Transverse colon (tissue), 4 donors: ENCODE measurements around the gene C1orf159. TPM values are rescaled to one million over a fixed set of nuclear protein-coding genes. Genes with fewer than 3 reads are reported as not detected.

ENCODE experiments used
- DNase-seq: peaks from one replicate; pipeline ENCODE4 v3.0.0-alpha.2; 2019
- H3K27ac ChIP-seq, 4 donors: fragments of 200-600 bp; sonication (generic); 2 replicates each; pipeline ENCODE4 v1.5.1; 2016 to 2018; ENCODE audit warnings: inconsistent platforms in 4 of 4
- H3K27me3 ChIP-seq: fragments of 200-600 bp; sonication (generic); 2 replicates; pipeline ENCODE4 v1.5.1; 2017; ENCODE audit warnings: inconsistent platforms
- H3K36me3 ChIP-seq, 4 donors: fragments of 200-600 bp; sonication (generic); 2 replicates each; pipeline ENCODE4 v1.5.1; 2017 to 2019; ENCODE audit warnings: inconsistent platforms in 4 of 4
- H3K4me1 ChIP-seq, 4 donors: fragments of 200-600 bp; sonication (generic); 2 replicates each; pipeline ENCODE4 v1.5.1; 2017 to 2020; ENCODE audit warnings: inconsistent platforms in 4 of 4
- H3K4me3 ChIP-seq, 4 donors: fragments of 200-600 bp; sonication (generic); 1 replicate in 1 of 4; 2 replicates in 3 of 4; pipeline versions ENCODE4 v1.5.1 to v1.6.1; 2017 to 2019; ENCODE audit warnings: inconsistent platforms in 4 of 4
- H3K9me3 ChIP-seq, 2 donors: fragments of 200-600 bp; sonication (generic); 2 replicates each; pipeline ENCODE4 v1.5.1; 2017 to 2019; ENCODE audit warnings: inconsistent platforms in 2 of 2
- EP300 ChIP-seq: sonication (generic); formaldehyde crosslinking; IDR thresholded peaks from one replicate; pipeline ENCODE4 v1.6.1; 2017; ENCODE audit warnings: antibody characterized with exemption, low read depth
- POLR2A ChIP-seq: fragments of 450-650 bp; IDR thresholded peaks from one replicate; pipeline ENCODE4 v1.6.1; 2016; ENCODE audit warnings: antibody characterized with exemption, mild to moderate bottlenecking, moderate library complexity
- POLR2AphosphoS5 ChIP-seq, 3 donors: sonication (generic); formaldehyde crosslinking; IDR thresholded peaks; one replicate each; pipeline ENCODE4 v1.6.1; 2016; ENCODE audit warnings: antibody characterized with exemption in 3 of 3
- WGBS, 2 donors: methylation state at CpG; one replicate each; pipeline ENCODE4 v1.1.5; 2018; ENCODE audit warnings: low coverage in 1 of 2; 5-methylcytosine and 5-hydroxymethylcytosine counted together
- in situ Hi-C, 4 donors: fragments of 200-750 bp; cut with MboI; loops; one replicate each; pipeline versions ENCODE4 v1.15.0 to v1.15.1; 2017; ENCODE audit warnings: low sequenced_read_pairs in 3 of 4, low pct_ligation_motif_present in 1 of 4, low pct_unique_long_range_greater_than_20kb in 1 of 4
- intact Hi-C: fragments of 100-400 bp; cut with DNase I; formaldehyde crosslinking; loops from one replicate; pipeline ENCODE4 v1.15.1; 2023; ENCODE audit warnings: low total_unique reads
- total RNA-seq, 4 donors: library from RNA; depleted of rRNA; stranded (reverse); fragments of >200 nt; gene quantifications; one replicate each; pipeline ENCODE4 v1.1.0, GENCODE V29; 2016
- TF ChIP-seq, protein P1 (sequence below), 5 experiments: fragments of 200-600 bp in 3 of 5; fragments of 450-650 bp in 2 of 5; sonication (generic) in 3 of 5; IDR thresholded peaks; 1 replicate in 2 of 5; 2 replicates in 3 of 5; pipeline ENCODE4 v1.5.1; 2016 to 2017; ENCODE audit warnings: antibody characterized with exemption in 5 of 5, inconsistent platforms in 3 of 5, mild to moderate bottlenecking in 2 of 5, moderate library complexity in 1 of 5

Gene C1orf159
- total RNA-seq, 4 donors from 2014 or later, result 23.6 to 108 (median 47.3) TPM

DNA sequence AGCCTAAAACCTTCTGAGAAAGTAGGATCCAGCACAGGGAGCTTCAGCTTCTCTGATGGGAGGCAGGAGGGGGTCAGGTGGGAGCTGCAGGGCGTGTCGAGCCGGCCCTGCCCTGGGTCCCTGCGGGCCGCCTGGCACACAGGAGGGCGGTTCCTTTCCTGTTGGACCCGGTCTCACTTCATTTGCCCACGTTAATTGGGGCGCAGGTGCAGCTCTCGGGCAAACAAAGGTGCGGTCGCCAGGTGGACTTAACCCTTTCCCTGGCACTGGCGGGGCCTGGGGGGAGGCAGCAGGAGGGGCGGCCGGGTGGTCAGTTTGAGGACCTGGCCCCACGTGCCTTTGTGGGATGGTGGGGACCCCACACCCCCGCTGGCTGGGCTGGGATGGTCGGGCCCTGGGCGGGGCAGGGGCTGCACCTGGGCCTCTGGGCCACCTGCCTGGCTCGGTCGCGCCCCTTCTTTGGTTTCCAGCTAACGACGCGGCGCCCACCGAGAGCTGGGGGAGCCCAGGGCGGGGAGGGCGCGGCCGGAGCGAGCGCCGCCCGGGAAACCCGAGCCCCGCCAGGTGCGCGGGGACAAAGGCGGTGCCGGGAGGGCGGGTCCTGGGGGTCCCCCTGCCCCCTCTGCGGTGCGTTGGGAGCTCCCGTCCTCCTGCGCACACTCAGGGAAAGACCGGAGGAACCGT is 20.8 kb upstream of the C1orf159 start:
- Histone ChIP-seq H3K4me3 (peak overlapping the region; percentile 23 to 49 (median 34)), H3K36me3 (no peaks in the 10 kb centered on the region), H3K27me3 (peaks cover 13% of the 10 kb centered on the region), H3K4me1 (peaks cover 12 to 57% (median 40%) of the 10 kb centered on the region in 4 donors), H3K27ac (peak overlapping the region; percentile 88 to 93 (median 92)), H3K9me3 (no peaks in the 10 kb centered on the region)
- intact Hi-C loops, result loop anchor here (1.0 kb wide), 1 partner anchor 47 kb away; no protein-coding TSS in a partner anchor
- DNase-seq, result peak; percentile 91
- 36% methylated on average over 14 of the region's 48 CpGs; no CpG with 5 or more reads in 1 of the 2 donors for WGBS, 2 donors
- in situ Hi-C loops, result no loop called here
- peak; percentile 72 to 84 (median 83) for TF ChIP-seq POLR2AphosphoS5 (IDR thresholded peaks at IDR 0.05)
- peak; percentile 80 for TF ChIP-seq EP300
- peak; percentile 33 for TF ChIP-seq POLR2A
- TF ChIP-seq, protein P1, sequence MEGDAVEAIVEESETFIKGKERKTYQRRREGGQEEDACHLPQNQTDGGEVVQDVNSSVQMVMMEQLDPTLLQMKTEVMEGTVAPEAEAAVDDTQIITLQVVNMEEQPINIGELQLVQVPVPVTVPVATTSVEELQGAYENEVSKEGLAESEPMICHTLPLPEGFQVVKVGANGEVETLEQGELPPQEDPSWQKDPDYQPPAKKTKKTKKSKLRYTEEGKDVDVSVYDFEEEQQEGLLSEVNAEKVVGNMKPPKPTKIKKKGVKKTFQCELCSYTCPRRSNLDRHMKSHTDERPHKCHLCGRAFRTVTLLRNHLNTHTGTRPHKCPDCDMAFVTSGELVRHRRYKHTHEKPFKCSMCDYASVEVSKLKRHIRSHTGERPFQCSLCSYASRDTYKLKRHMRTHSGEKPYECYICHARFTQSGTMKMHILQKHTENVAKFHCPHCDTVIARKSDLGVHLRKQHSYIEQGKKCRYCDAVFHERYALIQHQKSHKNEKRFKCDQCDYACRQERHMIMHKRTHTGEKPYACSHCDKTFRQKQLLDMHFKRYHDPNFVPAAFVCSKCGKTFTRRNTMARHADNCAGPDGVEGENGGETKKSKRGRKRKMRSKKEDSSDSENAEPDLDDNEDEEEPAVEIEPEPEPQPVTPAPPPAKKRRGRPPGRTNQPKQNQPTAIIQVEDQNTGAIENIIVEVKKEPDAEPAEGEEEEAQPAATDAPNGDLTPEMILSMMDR (IDR thresholded peaks at IDR 0.05), result no peak

DNA sequence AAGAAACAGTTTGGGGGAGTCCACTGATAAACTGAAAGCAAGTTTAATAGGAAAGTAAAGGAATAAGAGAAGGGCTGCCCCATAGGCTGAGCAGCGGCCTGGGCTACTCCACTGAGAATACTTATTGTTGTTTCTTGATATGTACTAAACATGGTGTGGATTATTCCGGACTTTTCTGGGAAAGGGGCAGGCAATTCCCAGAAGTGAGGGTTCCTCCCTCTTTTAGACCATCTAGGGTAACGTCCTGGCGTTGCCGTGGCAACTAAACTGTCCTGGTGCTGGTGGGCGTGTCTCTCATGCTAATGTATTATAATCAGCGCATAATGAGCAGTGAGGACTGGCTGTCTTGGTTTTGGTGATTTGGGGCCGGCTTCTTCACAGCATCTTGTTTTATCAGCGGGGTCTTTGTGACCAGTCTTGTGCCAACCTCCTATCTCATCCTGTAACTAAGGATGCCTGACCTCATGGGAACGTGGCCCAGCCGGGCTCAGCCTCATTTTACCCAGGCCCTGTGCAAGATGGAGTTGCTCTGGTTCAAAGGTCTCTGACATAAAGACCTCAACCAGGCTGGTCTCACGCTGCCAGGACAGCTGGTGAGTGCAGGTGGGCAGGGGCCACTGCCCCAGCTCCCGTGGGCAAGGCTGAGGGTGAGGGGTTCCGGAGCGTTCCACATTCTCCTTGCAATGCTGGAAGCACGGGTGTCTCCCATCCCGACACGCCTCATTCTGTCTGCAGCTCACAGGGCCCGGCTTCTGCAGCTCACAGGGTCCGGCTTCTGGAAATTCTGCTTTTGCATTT is 19.6 kb upstream of the C1orf159 start:
- intact Hi-C loops (no loop called here), in situ Hi-C loops (no loop called here)
- TF ChIP-seq EP300, result no peak
- no peak for TF ChIP-seq POLR2AphosphoS5 (IDR thresholded peaks at IDR 0.05)
- no peak for TF ChIP-seq POLR2A
- TF ChIP-seq, protein P1 (IDR thresholded peaks at IDR 0.05), result no peak
- H3K27me3 ChIP-seq, result peaks cover 13% of the 10 kb centered on the region
- no peak for DNase-seq
- WGBS, 2 donors, result 57 to 64% methylated on average over 2 to 20 of the region's 20 CpGs
- H3K27ac ChIP-seq, result peak overlapping the region; percentile 88 to 93 (median 92)
- no peaks in the 10 kb centered on the region for H3K9me3 ChIP-seq
- H3K4me1 ChIP-seq, result peaks cover 12 to 68% (median 44%) of the 10 kb centered on the region in 4 donors
- no peaks in the 10 kb centered on the region for H3K36me3 ChIP-seq
- H3K4me3 ChIP-seq, result no peak overlapping the region

GRCh38 chr1:1134300-1134970 is 18.5 kb upstream of the C1orf159 start:
- intact Hi-C loops, result no loop called here
- Histone ChIP-seq H3K27me3 (peaks cover 13% of the 10 kb centered on the region), H3K27ac (peak overlapping the region; percentile 88 to 93 (median 92)), H3K4me3 (no peak overlapping the region), H3K36me3 (no peaks in the 10 kb centered on the region), H3K9me3 (no peaks in the 10 kb centered on the region), H3K4me1 (peaks cover 12 to 76% (median 45%) of the 10 kb centered on the region in 4 donors)
- in situ Hi-C loops, result no loop called here
- no peak for DNase-seq
- 88% methylated on average over 27 of the region's 28 CpGs; no CpG with 5 or more reads in 1 of the 2 donors for WGBS, 2 donors
- TF ChIP-seq EP300 (no peak), POLR2A (no peak), POLR2AphosphoS5 (IDR thresholded peaks at IDR 0.05) (no peak)
- TF ChIP-seq, protein P1 (IDR thresholded peaks at IDR 0.05), result no peak
